Common myeloid progenitor, CD34-positive (primary cell): ENCODE measurements around the gene SNX9.
"Not testable (repeated sequence)": the region's sequence is repeated elsewhere in the genome, so short reads cannot be mapped to it uniquely, and the experiment has no call there.

Source experiments
- CTCF ChIA-PET: fragments of 350-600 bp; sonication (Branson Sonifier 250); formaldehyde crosslinking; loops from one replicate; lab custom pipeline; 2021; ENCODE audit warnings: antibody characterized with exemption; lab: Charles Lee
- POLR2A ChIA-PET: fragments of 350-600 bp; sonication (Branson Sonifier 250); formaldehyde crosslinking; loops from one replicate; lab custom pipeline; 2021; ENCODE audit warnings: antibody characterized with exemption; lab: Charles Lee
- DNase-seq, 3 donors: peaks; one replicate each; pipeline versions ENCODE4 v3.0.0 to v3.0.0-alpha.2; 2013
- H3K27ac ChIP-seq, 2 experiments: 1 replicate in 1 of 2; 2 replicates in 1 of 2; pipeline ENCODE4 v1.7.0; 2013; ENCODE audit warnings: inconsistent platforms in 2 of 2, low read length in 2 of 2, mild to moderate bottlenecking in 2 of 2, low read depth in 1 of 2, moderate library complexity in 1 of 2; ENCODE audit not compliant: severe bottlenecking in 2 of 2, insufficient read depth in 1 of 2, poor library complexity in 1 of 2
- H3K27me3 ChIP-seq, 5 experiments: replicated peaks in 2 of 5; 1 replicate in 3 of 5; 2 replicates in 2 of 5; pipeline versions ENCODE4 v1.6.1 to v1.7.0; 2013; ENCODE audit warnings: low read length in 4 of 5, mild to moderate bottlenecking in 2 of 5, moderate library complexity in 2 of 5, inconsistent platforms in 1 of 5; ENCODE audit not compliant: insufficient read depth in 5 of 5, control insufficient read depth in 4 of 5
- H3K36me3 ChIP-seq, 4 experiments: 1 replicate in 2 of 4; 2 replicates in 2 of 4; pipeline versions ENCODE4 v1.6.1 to v1.7.0; 2013; ENCODE audit warnings: low read length in 3 of 4, control low read depth in 1 of 4, mild to moderate bottlenecking in 1 of 4; ENCODE audit not compliant: control insufficient read depth in 4 of 4, insufficient read depth in 4 of 4
- H3K4me1 ChIP-seq, 4 experiments: 1 replicate in 3 of 4; 2 replicates in 1 of 4; pipeline versions ENCODE4 v1.6.1 to v1.7.1; 2013; ENCODE audit warnings: low read length in 3 of 4, mild to moderate bottlenecking in 3 of 4, control low read depth in 1 of 4, inconsistent platforms in 1 of 4, moderate library complexity in 1 of 4; ENCODE audit not compliant: control insufficient read depth in 4 of 4, insufficient read depth in 4 of 4; ENCODE audit errors: control extremely low read depth in 1 of 4
- H3K4me3 ChIP-seq, 7 experiments: 1 replicate in 4 of 7; 2 replicates in 3 of 7; pipeline versions ENCODE4 v1.5.1 to v1.7.0; 2013; ENCODE audit warnings: mild to moderate bottlenecking in 7 of 7, low read length in 6 of 7, moderate library complexity in 6 of 7, inconsistent platforms in 2 of 7, low read depth in 2 of 7, control low read depth in 1 of 7; ENCODE audit not compliant: insufficient read depth in 4 of 7, control insufficient read depth in 1 of 7; ENCODE audit errors: extremely low read depth in 1 of 7
- H3K9me3 ChIP-seq, 5 experiments: 1 replicate in 4 of 5; 2 replicates in 1 of 5; pipeline versions ENCODE4 v1.6.1 to v1.7.1; 2013; ENCODE audit warnings: low read length in 4 of 5, mild to moderate bottlenecking in 2 of 5, inconsistent platforms in 1 of 5, low read depth in 1 of 5, moderate library complexity in 1 of 5; ENCODE audit not compliant: control insufficient read depth in 4 of 5, insufficient read depth in 2 of 5; ENCODE audit errors: control extremely low read depth in 1 of 5
- WGBS: methylation state at CpG from one replicate; pipeline ENCODE4 v1.1.5; 2013; ENCODE audit not compliant: insufficient coverage; 5-methylcytosine and 5-hydroxymethylcytosine counted together

SNX9 gene

GRCh38 chr6:157928428-157928827 lies 105.4 kb downstream of the SNX9 start:
- Histone ChIP-seq H3K27ac (no peak overlapping the region), H3K9me3 (no peaks in the 10 kb centered on the region), H3K27me3 (no peaks in the 10 kb centered on the region), H3K4me3 (peak overlapping the region in 2 of 7 experiments; percentile 8 to 30), H3K36me3 (peaks cover 3 to 37% (median 11%) of the 10 kb centered on the region in 4 experiments), H3K4me1 (peaks cover 0 to 17% (median 4%) of the 10 kb centered on the region in 4 experiments)
- CTCF ChIA-PET, result no interaction called here
- POLR2A ChIA-PET, result no interaction called here
- peak; percentile 65 to 92 (median 82) for DNase-seq
- WGBS, result 12% methylated on average over 10 of the region's 13 CpGs

DNA sequence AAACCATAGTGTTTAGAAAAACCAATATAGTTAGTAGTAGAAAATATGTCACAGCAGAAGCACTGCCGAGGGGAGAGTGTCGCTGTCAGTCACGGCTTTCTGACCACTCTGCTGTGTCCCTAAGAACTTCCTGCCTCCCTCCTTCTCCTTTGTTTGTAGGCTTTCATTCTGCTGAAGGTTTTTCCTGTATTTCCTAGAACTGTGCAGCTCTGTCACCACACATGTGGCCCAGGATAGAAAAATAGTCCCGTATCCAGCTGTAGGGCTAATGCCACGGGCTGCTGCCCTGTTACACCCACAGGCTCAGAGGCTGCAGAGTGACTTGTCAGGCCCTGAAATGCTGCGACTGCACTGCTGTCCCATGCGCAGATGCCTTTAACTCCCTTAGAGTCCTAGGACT lies 106.0 kb downstream of the SNX9 start:
- Histone ChIP-seq H3K27ac (no peak overlapping the region), H3K36me3 (peaks cover 6 to 36% (median 11%) of the 10 kb centered on the region in 4 experiments), H3K9me3 (no peaks in the 10 kb centered on the region), H3K4me3 (no peak overlapping the region), H3K27me3 (no peaks in the 10 kb centered on the region), H3K4me1 (peaks cover 0 to 17% (median 4%) of the 10 kb centered on the region in 4 experiments)
- peak in 1 of 3 donors; percentile 15 for DNase-seq
- WGBS, result 73% methylated on average over 7 of the region's 7 CpGs
- ChIA-PET POLR2A (no interaction called here), CTCF (no interaction called here)

DNA sequence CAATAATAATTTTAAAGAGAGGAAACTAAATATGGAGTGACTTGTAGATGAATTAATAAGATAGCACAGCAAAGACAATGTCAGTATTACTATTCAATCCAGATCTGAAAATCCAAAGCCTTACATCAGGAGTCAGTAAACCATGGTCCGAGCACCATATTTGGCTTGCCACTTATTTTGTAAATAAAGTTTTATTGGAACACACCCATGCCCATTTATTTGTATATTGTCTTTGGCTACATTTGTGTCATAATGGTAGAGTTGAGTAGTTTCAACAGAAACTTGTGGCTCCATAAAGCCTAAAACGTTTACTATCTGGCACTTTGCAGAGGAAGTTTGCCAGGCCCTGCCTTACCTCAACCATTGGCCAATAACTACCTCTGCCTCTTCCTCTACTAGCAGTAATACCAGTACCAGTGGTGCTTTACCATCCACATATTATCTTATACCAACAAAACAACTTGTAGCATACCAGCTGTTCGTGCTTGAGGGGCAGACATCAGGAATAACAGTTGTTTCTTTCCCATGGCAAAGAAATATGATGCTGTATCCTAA lies 106.8 kb downstream of the SNX9 start:
- CTCF ChIA-PET, result no interaction called here
- Histone ChIP-seq H3K27me3 (no peaks in the 10 kb centered on the region), H3K27ac (no peak overlapping the region), H3K4me3 (no peak overlapping the region), H3K36me3 (peaks cover 6 to 33% (median 11%) of the 10 kb centered on the region in 4 experiments), H3K9me3 (no peaks in the 10 kb centered on the region), H3K4me1 (peaks cover 0 to 17% (median 4%) of the 10 kb centered on the region in 4 experiments)
- 100% methylated on average over 1 of the region's 3 CpGs for WGBS
- POLR2A ChIA-PET, result no interaction called here
- no peak for DNase-seq

DNA sequence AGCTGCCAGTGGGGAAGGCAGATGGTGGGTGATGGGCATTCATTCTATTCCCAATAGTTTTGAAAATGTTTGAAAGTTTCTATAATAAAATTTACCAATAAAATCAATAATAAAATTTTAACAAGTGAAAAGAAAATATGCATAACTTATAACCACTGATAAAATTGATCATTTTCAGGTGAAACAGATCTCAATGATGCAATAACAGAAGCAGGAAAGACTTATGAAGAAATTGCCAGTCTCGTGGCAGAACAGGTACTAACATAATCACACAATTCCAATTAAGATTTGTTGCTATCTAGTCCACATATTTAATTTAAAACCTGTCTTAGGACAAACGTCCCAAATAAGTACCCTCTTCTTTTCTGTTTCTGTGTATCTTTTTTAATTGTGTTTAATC lies 112.7 kb downstream of the SNX9 start:
- CTCF ChIA-PET, result interaction anchor here (1.1 to 1.6 kb wide), 2 partner anchors 22 to 62 kb away, joined by 3 to 4 read pairs; no protein-coding TSS in a partner anchor
- Histone ChIP-seq H3K4me1 (no peaks in the 10 kb centered on the region), H3K27me3 (no peaks in the 10 kb centered on the region), H3K4me3 (no peak overlapping the region), H3K36me3 (peaks cover 8 to 32% (median 16%) of the 10 kb centered on the region in 4 experiments), H3K27ac (no peak overlapping the region), H3K9me3 (no peaks in the 10 kb centered on the region)
- POLR2A ChIA-PET, result no interaction called here
- no peak for DNase-seq
- WGBS, result 86% methylated on average over 1 of the region's 2 CpGs

- no peak for DNase-seq
- H3K4me3 ChIP-seq, result no peak overlapping the region
- whole genome bisulfite sequencing, result 80% methylated on average over 1 of the region's 3 CpGs
- no peaks in the 10 kb centered on the region for H3K9me3 ChIP-seq
- H3K36me3 ChIP-seq, result peaks cover 13 to 39% (median 22%) of the 10 kb centered on the region in 4 experiments
- POLR2A ChIA-PET, result no interaction called here
- CTCF ChIA-PET, result interaction anchor here (0.7 to 2.2 kb wide), 4 partner anchors 9 to 89 kb away, joined by 4 to 11 read pairs (median 4); no protein-coding TSS in a partner anchor
- H3K4me1 ChIP-seq, result no peaks in the 10 kb centered on the region
- H3K27ac ChIP-seq, result no peak overlapping the region
- H3K27me3 ChIP-seq, result no peaks in the 10 kb centered on the region
Measured at GRCh38 chr6:157937318-157937717, 114.3 kb downstream of the SNX9 start.

DNA sequence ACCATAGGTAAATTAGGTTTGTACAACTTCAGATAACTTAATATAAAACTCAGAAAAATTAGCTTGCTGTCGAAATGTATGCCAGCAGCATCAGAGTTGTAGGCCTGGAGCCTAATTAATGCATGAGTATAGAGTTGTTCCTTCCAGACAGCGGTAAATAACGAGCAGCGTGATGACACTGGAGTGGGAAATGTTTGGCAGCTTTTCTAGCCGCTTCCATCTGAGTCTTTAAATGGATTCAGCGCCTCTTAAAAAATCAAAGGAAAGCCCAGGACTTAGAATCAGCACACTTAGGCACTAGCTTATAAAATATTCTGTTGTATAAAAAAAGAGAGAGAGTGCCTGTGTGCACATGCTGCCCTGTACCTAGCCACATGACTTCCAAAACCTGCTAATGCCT lies 114.9 kb downstream of the SNX9 start:
- Histone ChIP-seq H3K27ac (no peak overlapping the region), H3K27me3 (no peaks in the 10 kb centered on the region), H3K9me3 (no peaks in the 10 kb centered on the region), H3K4me3 (no peak overlapping the region), H3K36me3 (peaks cover 13 to 42% (median 22%) of the 10 kb centered on the region in 4 experiments), H3K4me1 (no peaks in the 10 kb centered on the region)
- CTCF ChIA-PET, result interaction anchor here (0.8 to 2.2 kb wide), 4 partner anchors 9 to 269 kb away, joined by 3 to 11 read pairs (median 5); no protein-coding TSS in a partner anchor
- POLR2A ChIA-PET, result no interaction called here
- no peak for DNase-seq
- WGBS, result 98% methylated on average over 5 of the region's 6 CpGs

- CTCF ChIA-PET, result interaction anchor here (1.1 kb wide), 1 partner anchor 12 kb away, joined by 3 read pairs; no protein-coding TSS in a partner anchor
- H3K4me1 ChIP-seq, H3K4me3 ChIP-seq, POLR2A ChIA-PET, H3K27me3 ChIP-seq, H3K27ac ChIP-seq, DNase-seq, H3K9me3 ChIP-seq: not testable (repeated sequence)
- peaks cover 11 to 45% (median 26%) of the 10 kb centered on the region in 4 experiments for H3K36me3 ChIP-seq
- 98% methylated on average over 6 of the region's 12 CpGs for WGBS
Measured at GRCh38 chr6:157940375-157941036, 117.5 kb downstream of the SNX9 start.
